Ovary (tissue), 3 donors: ENCODE measurements around the gene DOCK4.

Experiments used
- POLR2A ChIP-seq: fragments of 450-650 bp; IDR thresholded peaks from one replicate; pipeline ENCODE4 v1.6.1; 2017; ENCODE audit warnings: antibody characterized with exemption, mild to moderate bottlenecking, moderate library complexity
- TF ChIP-seq, protein P1 (sequence below), 3 donors: fragments of 450-650 bp in 2 of 3; fragments of 200-600 bp in 1 of 3; IDR thresholded peaks; one replicate each; pipeline versions ENCODE4 v1.5.1 to v1.8.0; 2016 to 2022; ENCODE audit warnings: antibody characterized with exemption in 3 of 3, mild to moderate bottlenecking in 1 of 3
- donor health status: DM: no; HTN: no; CAD: no.

DNA sequence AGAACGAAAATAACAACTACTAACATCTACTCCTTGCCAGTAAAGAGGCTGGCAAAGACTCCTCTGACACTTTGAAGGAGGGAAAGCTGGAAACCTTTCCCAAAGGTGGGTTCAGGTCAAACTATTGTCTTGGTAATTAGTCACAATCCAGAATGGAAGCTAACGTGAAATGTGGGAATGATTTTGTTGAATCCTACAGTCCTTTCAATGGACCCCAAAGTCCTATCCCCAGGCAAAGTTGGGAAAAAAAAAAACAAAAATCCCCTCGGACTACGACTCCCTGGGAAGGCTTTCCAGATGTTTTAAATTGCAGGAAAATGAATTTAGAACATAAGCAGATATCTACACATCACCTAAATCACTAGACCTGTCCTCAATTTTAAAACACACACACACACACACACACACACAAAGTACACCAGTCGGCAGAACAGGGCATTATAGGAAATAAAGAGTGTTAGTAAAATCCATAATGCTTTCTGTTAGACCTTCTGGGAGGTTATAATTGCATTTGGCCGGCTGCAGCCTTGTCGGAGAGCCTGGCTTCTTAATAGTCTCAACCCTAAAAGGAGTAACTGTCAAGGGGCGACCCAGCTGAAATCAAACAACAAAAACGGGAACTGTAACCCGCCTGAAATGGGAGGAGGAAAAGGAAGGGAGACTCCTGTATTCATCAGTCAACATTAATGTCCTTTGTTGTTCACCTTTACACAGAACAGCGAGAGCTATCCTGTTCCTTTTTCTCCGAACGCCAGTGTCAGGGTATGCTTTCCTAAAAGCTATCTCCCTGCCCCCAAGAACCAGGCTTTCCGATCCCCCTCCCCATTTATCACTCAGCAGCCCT lies 1.5 kb downstream of the DOCK4 start:
- TF ChIP-seq, protein P1, sequence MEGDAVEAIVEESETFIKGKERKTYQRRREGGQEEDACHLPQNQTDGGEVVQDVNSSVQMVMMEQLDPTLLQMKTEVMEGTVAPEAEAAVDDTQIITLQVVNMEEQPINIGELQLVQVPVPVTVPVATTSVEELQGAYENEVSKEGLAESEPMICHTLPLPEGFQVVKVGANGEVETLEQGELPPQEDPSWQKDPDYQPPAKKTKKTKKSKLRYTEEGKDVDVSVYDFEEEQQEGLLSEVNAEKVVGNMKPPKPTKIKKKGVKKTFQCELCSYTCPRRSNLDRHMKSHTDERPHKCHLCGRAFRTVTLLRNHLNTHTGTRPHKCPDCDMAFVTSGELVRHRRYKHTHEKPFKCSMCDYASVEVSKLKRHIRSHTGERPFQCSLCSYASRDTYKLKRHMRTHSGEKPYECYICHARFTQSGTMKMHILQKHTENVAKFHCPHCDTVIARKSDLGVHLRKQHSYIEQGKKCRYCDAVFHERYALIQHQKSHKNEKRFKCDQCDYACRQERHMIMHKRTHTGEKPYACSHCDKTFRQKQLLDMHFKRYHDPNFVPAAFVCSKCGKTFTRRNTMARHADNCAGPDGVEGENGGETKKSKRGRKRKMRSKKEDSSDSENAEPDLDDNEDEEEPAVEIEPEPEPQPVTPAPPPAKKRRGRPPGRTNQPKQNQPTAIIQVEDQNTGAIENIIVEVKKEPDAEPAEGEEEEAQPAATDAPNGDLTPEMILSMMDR (IDR thresholded peaks at IDR 0.05) = no peak
- no peak for TF ChIP-seq POLR2A
